ENCODE results near the gene PRKG1.

DNA sequence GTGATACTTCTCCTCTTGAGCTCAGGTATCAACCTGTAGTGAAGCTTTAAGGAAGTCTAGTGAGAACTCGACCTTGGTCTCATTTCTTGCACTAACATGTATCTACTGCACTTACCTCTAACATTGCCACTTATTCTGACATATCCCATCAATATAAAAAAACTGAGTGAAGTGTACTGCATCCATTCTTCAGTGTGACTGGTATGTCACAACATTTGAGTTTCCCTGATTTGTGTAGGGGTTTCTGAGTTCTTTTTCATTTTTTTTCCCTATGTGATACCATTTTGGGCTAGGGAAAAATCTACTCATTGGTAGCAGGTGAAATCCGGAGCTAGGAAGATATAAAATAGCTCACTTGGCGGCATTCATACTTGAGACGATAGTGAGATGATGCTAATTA, 274.3 kb downstream of the PRKG1 start:
- TF ChIP-seq, protein P1, sequence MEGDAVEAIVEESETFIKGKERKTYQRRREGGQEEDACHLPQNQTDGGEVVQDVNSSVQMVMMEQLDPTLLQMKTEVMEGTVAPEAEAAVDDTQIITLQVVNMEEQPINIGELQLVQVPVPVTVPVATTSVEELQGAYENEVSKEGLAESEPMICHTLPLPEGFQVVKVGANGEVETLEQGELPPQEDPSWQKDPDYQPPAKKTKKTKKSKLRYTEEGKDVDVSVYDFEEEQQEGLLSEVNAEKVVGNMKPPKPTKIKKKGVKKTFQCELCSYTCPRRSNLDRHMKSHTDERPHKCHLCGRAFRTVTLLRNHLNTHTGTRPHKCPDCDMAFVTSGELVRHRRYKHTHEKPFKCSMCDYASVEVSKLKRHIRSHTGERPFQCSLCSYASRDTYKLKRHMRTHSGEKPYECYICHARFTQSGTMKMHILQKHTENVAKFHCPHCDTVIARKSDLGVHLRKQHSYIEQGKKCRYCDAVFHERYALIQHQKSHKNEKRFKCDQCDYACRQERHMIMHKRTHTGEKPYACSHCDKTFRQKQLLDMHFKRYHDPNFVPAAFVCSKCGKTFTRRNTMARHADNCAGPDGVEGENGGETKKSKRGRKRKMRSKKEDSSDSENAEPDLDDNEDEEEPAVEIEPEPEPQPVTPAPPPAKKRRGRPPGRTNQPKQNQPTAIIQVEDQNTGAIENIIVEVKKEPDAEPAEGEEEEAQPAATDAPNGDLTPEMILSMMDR (IDR thresholded peaks at IDR 0.05), result no peak
- no peak for TF ChIP-seq EZH2 (IDR thresholded peaks at IDR 0.05; ENCODE audit: borderline replicate concordance, insufficient read depth, low read depth, low read length, poor library complexity, severe bottlenecking)

Data from B cell (primary cell).